Hepatic stellate cell (primary cell): ENCODE results near the gene GTPBP3.

Source experiments
- DNase-seq: peaks from one replicate; pipeline ENCODE4 v3.0.0; 2011; ENCODE audit warnings: low spot score

Gene GTPBP3

GRCh38 chr19:17327654-17328516 lies 9.5 kb upstream of the GTPBP3 start:
- DNase-seq: no peak

- no peak for DNase-seq
These were observed 8.6 kb upstream of the GTPBP3 start for GRCh38 chr19:17328517-17329365.

GRCh38 chr19:17329366-17330261 lies 7.7 kb upstream of the GTPBP3 start:
- DNase-seq: no peak

GRCh38 chr19:17330262-17331044 lies 6.9 kb upstream of the GTPBP3 start:
- no peak for DNase-seq

GRCh38 chr19:17331045-17331558 lies 6.3 kb upstream of the GTPBP3 start:
- DNase-seq: no peak

GRCh38 chr19:17332360-17332676 lies 5.0 kb upstream of the GTPBP3 start:
- DNase-seq: no peak

- no peak for DNase-seq
These were observed 4.4 kb upstream of the GTPBP3 start for GRCh38 chr19:17332677-17333581.

- DNase-seq: peak; percentile 89
These were observed 3.5 kb upstream of the GTPBP3 start for GRCh38 chr19:17333611-17334413.

- peak; percentile 97 for DNase-seq
These were observed 2.6 kb upstream of the GTPBP3 start, which contains the start of gene ANO8 for GRCh38 chr19:17334414-17335409. TSS of gene ANO8 (minus strand) at chr19:17334855. CDS start at chr19:17334670, 185 bp downstream.

- DNase-seq: no peak
These were observed 1.8 kb upstream of the GTPBP3 start for GRCh38 chr19:17335575-17335974.

- DNase-seq: no peak
These were observed 501 bp downstream of the GTPBP3 start for GRCh38 chr19:17337675-17338432.

- DNase-seq: no peak
These were observed 1.2 kb downstream of the GTPBP3 start for GRCh38 chr19:17338433-17339078.

- no peak for DNase-seq
These were observed 1.9 kb downstream of the GTPBP3 start for GRCh38 chr19:17339088-17339741.

GRCh38 chr19:17340302-17340870 lies 3.0 kb downstream of the GTPBP3 start:
- DNase-seq: no peak

- DNase-seq: no peak
These were observed 3.6 kb downstream of the GTPBP3 start for GRCh38 chr19:17340871-17341357.
